Measurements from ENCODE around the gene ALS2.

DNA sequence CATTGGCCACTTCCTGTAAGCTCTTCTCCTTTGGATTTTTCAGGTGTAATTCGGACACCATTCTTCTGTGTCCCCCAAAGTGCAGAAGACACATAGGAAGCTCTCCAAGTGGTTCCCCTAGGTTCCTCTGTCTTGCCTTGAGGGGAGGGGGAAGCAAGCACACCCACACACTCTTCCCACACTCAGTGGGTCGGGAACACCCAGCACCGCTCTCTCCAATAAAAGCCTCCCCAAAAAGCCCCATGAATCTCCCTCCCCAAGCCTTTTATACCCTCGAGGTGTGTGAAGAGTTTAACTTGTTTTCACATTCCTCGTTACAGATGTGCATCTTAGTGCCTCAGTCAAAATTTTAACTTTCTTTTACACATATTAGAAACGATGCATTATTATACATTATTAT is 127.5 kb downstream of the ALS2 start:
- TF ChIP-seq, protein P1, sequence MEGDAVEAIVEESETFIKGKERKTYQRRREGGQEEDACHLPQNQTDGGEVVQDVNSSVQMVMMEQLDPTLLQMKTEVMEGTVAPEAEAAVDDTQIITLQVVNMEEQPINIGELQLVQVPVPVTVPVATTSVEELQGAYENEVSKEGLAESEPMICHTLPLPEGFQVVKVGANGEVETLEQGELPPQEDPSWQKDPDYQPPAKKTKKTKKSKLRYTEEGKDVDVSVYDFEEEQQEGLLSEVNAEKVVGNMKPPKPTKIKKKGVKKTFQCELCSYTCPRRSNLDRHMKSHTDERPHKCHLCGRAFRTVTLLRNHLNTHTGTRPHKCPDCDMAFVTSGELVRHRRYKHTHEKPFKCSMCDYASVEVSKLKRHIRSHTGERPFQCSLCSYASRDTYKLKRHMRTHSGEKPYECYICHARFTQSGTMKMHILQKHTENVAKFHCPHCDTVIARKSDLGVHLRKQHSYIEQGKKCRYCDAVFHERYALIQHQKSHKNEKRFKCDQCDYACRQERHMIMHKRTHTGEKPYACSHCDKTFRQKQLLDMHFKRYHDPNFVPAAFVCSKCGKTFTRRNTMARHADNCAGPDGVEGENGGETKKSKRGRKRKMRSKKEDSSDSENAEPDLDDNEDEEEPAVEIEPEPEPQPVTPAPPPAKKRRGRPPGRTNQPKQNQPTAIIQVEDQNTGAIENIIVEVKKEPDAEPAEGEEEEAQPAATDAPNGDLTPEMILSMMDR (IDR thresholded peaks at IDR 0.05), result no peak
- no peak for TF ChIP-seq POLR2A (IDR thresholded peaks at IDR 0.05)
